Raji (cell line): Measurements from ENCODE around the gene HELZ.

Source experiments
- POLR2A ChIP-seq: IDR thresholded peaks from 2 replicates; pipeline ENCODE4 v1.6.1; 2011; ENCODE audit warnings: low read depth, low read length, control low read depth; ENCODE audit not compliant: insufficient read depth

Gene HELZ

GRCh38 chr17:67124450-67125148, 120.4 kb downstream of the HELZ start:
- no peak for TF ChIP-seq POLR2A

- TF ChIP-seq POLR2A, result no peak
These were observed 121.3 kb downstream of the HELZ start for GRCh38 chr17:67123699-67124098.

- no peak for TF ChIP-seq POLR2A
These were observed 123.6 kb downstream of the HELZ start for GRCh38 chr17:67121316-67121891.

- no peak for TF ChIP-seq POLR2A
These were observed 125.9 kb downstream of the HELZ start for GRCh38 chr17:67119102-67119501.

- no peak for TF ChIP-seq POLR2A
These were observed 128.9 kb downstream of the HELZ start for GRCh38 chr17:67116045-67116575.

GRCh38 chr17:67115401-67115800, 129.6 kb downstream of the HELZ start:
- TF ChIP-seq POLR2A, result no peak

- TF ChIP-seq POLR2A, result no peak
These were observed 131.5 kb downstream of the HELZ start for GRCh38 chr17:67113486-67113885.

- no peak for TF ChIP-seq POLR2A
These were observed 133.2 kb downstream of the HELZ start for GRCh38 chr17:67111808-67112207.

GRCh38 chr17:67111327-67111726, 133.7 kb downstream of the HELZ start:
- TF ChIP-seq POLR2A, result no peak

- TF ChIP-seq POLR2A, result no peak
These were observed 134.4 kb downstream of the HELZ start for GRCh38 chr17:67110619-67111018.

GRCh38 chr17:67109111-67109510, 135.9 kb downstream of the HELZ start:
- TF ChIP-seq POLR2A, result no peak

- no peak for TF ChIP-seq POLR2A
These were observed 136.9 kb downstream of the HELZ start for GRCh38 chr17:67107811-67108775.

GRCh38 chr17:67107171-67107570, 137.8 kb downstream of the HELZ start:
- no peak for TF ChIP-seq POLR2A

GRCh38 chr17:67105213-67105612, 139.8 kb downstream of the HELZ start:
- no peak for TF ChIP-seq POLR2A

- no peak for TF ChIP-seq POLR2A
These were observed 147.0 kb downstream of the HELZ start for GRCh38 chr17:67098006-67098405.
